OCI-LY1 (cell line): Measurements from ENCODE around the gene EIF2S1.
A peak's percentile ranks its signal among the peaks of the same experiment; 100 is the strongest.

Source experiments
- EZH2 ChIP-seq: fragments of 200-600 bp; sonication (generic), shearing (Covaris generic); IDR thresholded peaks from 2 replicates; pipeline ENCODE4 v1.8.0; 2017; ENCODE audit warnings: borderline replicate concordance, mixed run types, mild to moderate bottlenecking, antibody characterized with exemption, low read length, moderate library complexity, mixed read lengths
- TF ChIP-seq, protein P1 (sequence below): fragments of 200-600 bp; sonication (generic), shearing (Covaris generic); IDR thresholded peaks from 2 replicates; pipeline ENCODE4 v1.5.1; 2017; ENCODE audit warnings: mild to moderate bottlenecking, antibody characterized with exemption, low read length, moderate library complexity, mixed read lengths

DNA sequence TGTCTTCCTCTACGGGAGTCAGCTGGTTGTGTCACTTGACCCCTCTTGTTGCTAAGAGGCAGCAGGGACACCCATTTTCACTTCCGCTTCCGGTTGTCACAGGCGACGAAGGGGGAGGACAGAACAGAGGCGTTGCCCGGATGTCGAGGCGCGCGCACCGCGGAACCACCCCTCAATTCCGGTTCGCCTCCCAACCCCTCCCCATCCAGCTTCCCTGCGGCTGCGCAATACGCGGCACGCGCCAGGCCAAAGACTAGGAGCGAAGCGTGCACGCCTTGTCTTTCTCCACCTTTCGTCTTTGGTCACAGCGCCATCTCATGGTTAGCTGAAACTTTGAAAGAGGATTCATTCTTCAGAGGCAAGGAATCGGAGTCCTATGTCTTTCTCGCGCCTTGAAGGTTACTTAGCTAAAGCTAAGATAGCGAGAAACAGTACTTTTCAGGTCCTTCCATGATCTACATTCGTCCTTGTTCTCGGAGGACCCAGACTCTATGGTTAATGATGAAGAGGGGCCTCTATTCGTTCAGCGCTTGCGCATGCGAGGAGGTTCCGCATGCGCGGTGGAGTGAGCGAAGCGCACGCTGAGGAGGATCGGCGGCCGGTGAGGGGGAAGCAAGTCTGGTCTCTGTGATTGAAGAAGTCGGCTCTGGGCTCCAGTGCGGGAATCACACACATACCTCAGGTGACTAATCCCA is at the start of gene EIF2S1, which contains the start of gene ATP6V1D:
- TF ChIP-seq, protein P1, sequence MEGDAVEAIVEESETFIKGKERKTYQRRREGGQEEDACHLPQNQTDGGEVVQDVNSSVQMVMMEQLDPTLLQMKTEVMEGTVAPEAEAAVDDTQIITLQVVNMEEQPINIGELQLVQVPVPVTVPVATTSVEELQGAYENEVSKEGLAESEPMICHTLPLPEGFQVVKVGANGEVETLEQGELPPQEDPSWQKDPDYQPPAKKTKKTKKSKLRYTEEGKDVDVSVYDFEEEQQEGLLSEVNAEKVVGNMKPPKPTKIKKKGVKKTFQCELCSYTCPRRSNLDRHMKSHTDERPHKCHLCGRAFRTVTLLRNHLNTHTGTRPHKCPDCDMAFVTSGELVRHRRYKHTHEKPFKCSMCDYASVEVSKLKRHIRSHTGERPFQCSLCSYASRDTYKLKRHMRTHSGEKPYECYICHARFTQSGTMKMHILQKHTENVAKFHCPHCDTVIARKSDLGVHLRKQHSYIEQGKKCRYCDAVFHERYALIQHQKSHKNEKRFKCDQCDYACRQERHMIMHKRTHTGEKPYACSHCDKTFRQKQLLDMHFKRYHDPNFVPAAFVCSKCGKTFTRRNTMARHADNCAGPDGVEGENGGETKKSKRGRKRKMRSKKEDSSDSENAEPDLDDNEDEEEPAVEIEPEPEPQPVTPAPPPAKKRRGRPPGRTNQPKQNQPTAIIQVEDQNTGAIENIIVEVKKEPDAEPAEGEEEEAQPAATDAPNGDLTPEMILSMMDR: peak; percentile 100
- no peak for TF ChIP-seq EZH2
